ENCODE measurements around the gene MDK.
A peak's percentile ranks its signal among the peaks of the same experiment; 100 is the strongest.

The MDK gene

GRCh38 chr11:46341454-46341853 lies 40.0 kb upstream of the MDK start:
- in situ Hi-C loops (cut with HindIII; ENCODE audit: low sequenced_read_pairs), result no loop called here
- no peak for DNase-seq (ENCODE audit: low read depth)
- H3K4me3 ChIP-seq (ENCODE audit: low read depth, low read length), result no peak overlapping the region
- TF ChIP-seq CTCF (IDR thresholded peaks at IDR 0.05; ENCODE audit: low read depth, low read length, missing control alignments), result no peak

- no peak for DNase-seq (ENCODE audit: low read depth)
- no peak overlapping the region for H3K4me3 ChIP-seq (ENCODE audit: low read depth, low read length)
- in situ Hi-C loops (cut with HindIII; ENCODE audit: low sequenced_read_pairs), result no loop called here
- TF ChIP-seq CTCF (IDR thresholded peaks at IDR 0.05; ENCODE audit: low read depth, low read length, missing control alignments), result no peak
Measured at GRCh38 chr11:46342239-46342638, 39.2 kb upstream of the MDK start.

- DNase-seq (ENCODE audit: low read depth), result no peak
- no peak for TF ChIP-seq CTCF (IDR thresholded peaks at IDR 0.05; ENCODE audit: low read depth, low read length, missing control alignments)
- in situ Hi-C loops (cut with HindIII; ENCODE audit: low sequenced_read_pairs), result no loop called here
- no peak overlapping the region for H3K4me3 ChIP-seq (ENCODE audit: low read depth, low read length)
Measured at GRCh38 chr11:46343520-46343919, 37.9 kb upstream of the MDK start.

- no peak overlapping the region for H3K4me3 ChIP-seq (ENCODE audit: low read depth, low read length)
- TF ChIP-seq CTCF (IDR thresholded peaks at IDR 0.05; ENCODE audit: low read depth, low read length, missing control alignments), result no peak
- DNase-seq (ENCODE audit: low read depth), result no peak
- in situ Hi-C loops (cut with HindIII; ENCODE audit: low sequenced_read_pairs), result no loop called here
Measured at GRCh38 chr11:46345131-46345597, 36.3 kb upstream of the MDK start.

GRCh38 chr11:46345881-46346484 lies 35.5 kb upstream of the MDK start:
- in situ Hi-C loops (cut with HindIII; ENCODE audit: low sequenced_read_pairs), result no loop called here
- TF ChIP-seq CTCF (IDR thresholded peaks at IDR 0.05; ENCODE audit: low read depth, low read length, missing control alignments), result no peak
- no peak overlapping the region for H3K4me3 ChIP-seq (ENCODE audit: low read depth, low read length)
- DNase-seq (ENCODE audit: low read depth), result no peak

GRCh38 chr11:46346886-46347636 lies 34.4 kb upstream of the MDK start, which contains the start of gene DGKZ:
TSS of gene DGKZ (plus strand) at chr11:46347463. CDS start at chr11:46347660, 197 bp downstream.
- peak within 1 kb of the TSS; percentile 75 for H3K4me3 ChIP-seq (ENCODE audit: low read depth, low read length)
- peak; percentile 42 for TF ChIP-seq CTCF (IDR thresholded peaks at IDR 0.05; ENCODE audit: low read depth, low read length, missing control alignments)
- DNase-seq (ENCODE audit: low read depth), result peak; percentile 35
- in situ Hi-C loops (cut with HindIII; ENCODE audit: low sequenced_read_pairs), result no loop called here

Measured in astrocyte of the cerebellum (primary cell).